ENCODE data around the gene HSD11B2. TPM values are rescaled to one million over a fixed set of nuclear protein-coding genes. Genes with fewer than 3 reads are reported as not detected.

The HSD11B2 gene
- total RNA-seq, 1 experiment from 2014 or later, result 9.7 TPM

GRCh38 chr16:67438098-67438791 is 7.3 kb downstream of the HSD11B2 start:
- POLR2A ChIA-PET, result no interaction called here
- CTCF ChIA-PET, result interaction anchor here (0.8 kb wide), 1 partner anchor 153 kb away, joined by 3 read pairs; no protein-coding TSS in a partner anchor
- intact Hi-C loops (cut with micrococcal nuclease), result no loop called here
- RAD21 ChIA-PET (ENCODE audit: low non-redundant PET in 1 of 2, low total read pairs in 2 of 2, uncharacterized antibody in 2 of 2, unreplicated experiment in 2 of 2), result no interaction called here
- H3K36me3 ChIP-seq (ENCODE audit: control insufficient read depth in 1 of 2, insufficient read depth in 2 of 2, low read length in 2 of 2), result peaks cover 0 to 7% of the 10 kb centered on the region in 2 experiments; a peak in 1 of 4 replicates
- DNase-seq (ENCODE audit: low read depth, low spot score) (no peak), ATAC-seq (no peak)
- no peak overlapping the region for H2AFZ ChIP-seq (ENCODE audit: low read depth, low read length, poor library complexity, severe bottlenecking)
- H3K79me2 ChIP-seq (ENCODE audit: insufficient read depth, low read length), result no peaks in the 10 kb centered on the region
- no peak overlapping the region for H3K9ac ChIP-seq (ENCODE audit: low read length)
- no peaks in the 10 kb centered on the region for H3K27me3 ChIP-seq (ENCODE audit: insufficient read depth, low read length)
- H4K20me1 ChIP-seq (ENCODE audit: insufficient read depth), result no peaks in the 10 kb centered on the region
- no peaks in the 10 kb centered on the region for H3K4me1 ChIP-seq (ENCODE audit: control insufficient read depth in 1 of 2, insufficient read depth in 2 of 2, low read length in 2 of 2)
- TSS peak; percentile 80 for BruUV-seq (replicated peaks)
- H3K9me3 ChIP-seq (ENCODE audit: control insufficient read depth in 1 of 2, insufficient read depth in 1 of 2, low read depth in 1 of 2, low read length in 2 of 2), result no peaks in the 10 kb centered on the region
- no peak overlapping the region for H3K27ac ChIP-seq (ENCODE audit: low read depth, low read length)
- no peak overlapping the region for H3K4me2 ChIP-seq (ENCODE audit: low read length)
- no peak overlapping the region for H3K4me3 ChIP-seq (replicated peaks in 1 of 2; ENCODE audit: low read depth in 1 of 2, low read length in 2 of 2)
- H3K9me2 ChIP-seq (ENCODE audit: insufficient read depth), result no peaks in the 10 kb centered on the region
- TF ChIP-seq POLR2A (IDR thresholded peaks at IDR 0.05; ENCODE audit: borderline replicate concordance, extremely low read depth, insufficient read depth, insufficient read length) (no peak), YY1 (IDR thresholded peaks at IDR 0.05; ENCODE audit: extremely low read depth, insufficient replicate concordance, low read depth, low read length) (no peak), SRF (IDR thresholded peaks at IDR 0.05; ENCODE audit: low read depth) (no peak), CEBPB (IDR thresholded peaks at IDR 0.05; ENCODE audit: low read depth) (no peak), FOSL1 (IDR thresholded peaks at IDR 0.05; ENCODE audit: low read depth) (no peak), MAX (IDR thresholded peaks at IDR 0.05) (no peak), CBX3 (IDR thresholded peaks at IDR 0.05; ENCODE audit: low read depth) (no peak), SP1 (IDR thresholded peaks at IDR 0.05; ENCODE audit: low read depth) (no peak), ZBTB33 (IDR thresholded peaks at IDR 0.05; ENCODE audit: extremely low read depth, insufficient replicate concordance, low read length) (no peak), SIN3A (IDR thresholded peaks at IDR 0.05; ENCODE audit: low read depth) (no peak), EGR1 (IDR thresholded peaks at IDR 0.05; ENCODE audit: low read depth) (no peak), ELF1 (IDR thresholded peaks at IDR 0.05; ENCODE audit: borderline replicate concordance, low read depth) (no peak), TCF7L2 (IDR thresholded peaks at IDR 0.05; ENCODE audit: borderline replicate concordance, extremely low read depth, insufficient read depth, insufficient read length) (no peak), EZH2 (IDR thresholded peaks at IDR 0.05) (no peak), EZH2phosphoT487 (IDR thresholded peaks at IDR 0.05; ENCODE audit: borderline replicate concordance) (no peak)

Measured in HCT116 (cell line).